ENCODE measurements around the gene USP22.

The USP22 gene

DNA sequence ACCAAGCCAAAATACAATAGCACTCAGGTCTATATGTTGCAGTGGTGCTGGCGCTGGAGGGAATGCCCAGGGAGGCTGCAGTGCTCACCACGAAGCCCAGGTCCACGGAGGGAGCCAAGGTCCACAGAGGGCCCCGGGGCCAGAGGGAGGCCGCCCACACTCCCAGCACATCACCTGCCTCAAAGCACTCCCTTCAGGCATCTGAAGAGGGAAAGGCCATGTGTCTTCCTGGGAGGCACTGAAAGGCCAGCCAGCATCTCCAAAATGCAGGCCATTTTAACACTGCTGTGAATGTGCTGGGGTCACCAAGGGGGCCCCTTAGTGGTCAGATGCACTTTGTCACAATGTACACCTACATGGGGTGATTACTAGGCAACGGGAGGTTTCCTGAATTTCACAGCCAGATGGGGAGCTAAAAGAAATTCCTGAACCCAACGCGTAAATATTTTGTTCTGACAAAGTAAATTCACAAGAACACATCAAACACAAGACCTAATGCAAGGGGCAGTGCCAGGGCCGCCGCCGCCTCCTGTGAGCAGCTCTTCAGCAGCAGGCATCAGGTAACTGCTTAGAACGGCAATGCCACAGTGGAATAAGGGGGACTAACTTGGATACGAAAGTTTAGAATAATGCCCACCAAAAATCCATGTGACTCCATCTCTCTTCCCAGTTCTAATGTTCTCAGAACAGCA is 42.8 kb downstream of the USP22 start:
- DNase-seq = no peak

- DNase-seq = no peak
Observed at GRCh38 chr17:20999044-20999573, 43.7 kb downstream of the USP22 start.

- DNase-seq = no peak
Observed at GRCh38 chr17:20998571-20999043, 44.2 kb downstream of the USP22 start.

DNA sequence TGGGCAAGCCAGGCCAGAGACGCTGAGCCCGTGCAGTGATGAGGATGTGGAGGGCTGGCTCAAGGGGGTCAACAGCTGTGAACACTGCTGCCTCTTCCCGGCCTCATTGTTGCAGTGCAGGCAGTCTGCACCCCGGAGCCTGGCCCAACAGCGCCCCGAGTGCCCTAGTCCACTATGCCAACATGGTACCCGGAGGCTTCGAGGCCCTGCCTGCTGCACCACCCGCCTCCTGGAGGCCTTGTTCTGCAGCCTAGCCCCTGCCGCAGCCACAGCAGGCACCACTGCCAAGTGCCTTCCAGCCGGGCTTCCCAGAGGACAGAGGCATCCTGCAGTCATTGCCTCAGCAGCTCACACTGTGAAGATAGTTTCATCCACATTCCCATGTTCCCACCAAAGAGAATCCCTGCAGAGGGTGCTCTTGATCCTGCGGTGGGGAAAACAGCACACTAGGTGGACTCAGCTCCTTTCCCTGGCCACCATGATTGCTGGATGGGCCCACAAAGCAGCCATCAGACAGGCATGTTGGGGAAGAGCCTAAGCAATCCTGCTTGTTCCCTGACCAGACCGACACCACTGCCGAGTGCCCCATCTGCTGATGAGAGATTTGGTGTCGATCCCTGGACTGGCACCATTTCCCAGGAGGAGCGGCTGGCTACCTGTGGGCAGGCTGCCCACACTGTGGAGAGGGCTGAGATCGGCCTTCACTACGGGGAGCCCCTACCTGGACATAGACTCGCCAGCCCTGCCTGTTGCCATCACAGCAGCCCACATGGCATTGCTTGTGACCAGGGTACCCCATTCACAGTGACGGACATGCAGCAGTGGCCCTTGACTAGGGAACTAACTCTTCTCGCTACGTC is 44.9 kb downstream of the USP22 start:
- DNase-seq = peak; percentile 33

GRCh38 chr17:20996724-20997615 is 45.8 kb downstream of the USP22 start:
- DNase-seq = no peak

GRCh38 chr17:20995873-20996723 is 46.7 kb downstream of the USP22 start:
- DNase-seq = no peak

DNA sequence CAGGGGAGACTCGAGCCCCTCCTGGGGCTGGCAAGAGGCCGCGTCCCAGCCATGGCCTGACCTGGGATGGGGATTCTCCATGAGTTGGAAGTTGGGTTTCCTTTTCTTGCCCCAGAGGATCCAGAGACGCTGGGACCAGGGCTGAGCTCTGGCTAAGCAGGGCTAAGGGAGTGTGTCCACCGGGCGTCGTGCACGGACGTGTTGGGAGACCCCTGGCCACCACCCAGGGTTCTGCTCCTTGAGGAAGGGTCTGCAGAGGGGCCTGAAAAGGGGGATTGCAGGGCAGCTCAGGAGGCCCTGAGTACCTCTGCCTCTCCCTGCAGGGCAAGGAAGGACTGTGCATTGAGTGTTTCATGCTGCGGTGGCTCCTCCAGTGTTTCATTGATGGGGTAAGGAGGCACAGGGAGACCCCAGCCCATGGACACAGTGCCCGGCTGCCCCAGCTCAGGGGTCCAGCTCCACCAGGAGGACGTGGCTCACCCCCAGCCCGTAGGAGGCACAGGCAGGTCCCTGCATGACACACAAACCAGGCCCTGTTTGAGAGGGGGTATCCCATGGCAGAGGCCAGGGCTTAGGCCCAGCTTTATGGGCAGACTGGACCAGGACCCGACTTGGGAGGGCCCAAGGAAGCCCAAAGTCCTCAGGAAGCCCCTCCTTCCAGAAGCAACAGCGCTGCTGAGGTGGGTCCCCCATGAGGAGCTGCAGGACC is 47.5 kb downstream of the USP22 start:
- no peak for DNase-seq

GRCh38 chr17:20994779-20995149 is 48.0 kb downstream of the USP22 start:
- no peak for DNase-seq

DNA sequence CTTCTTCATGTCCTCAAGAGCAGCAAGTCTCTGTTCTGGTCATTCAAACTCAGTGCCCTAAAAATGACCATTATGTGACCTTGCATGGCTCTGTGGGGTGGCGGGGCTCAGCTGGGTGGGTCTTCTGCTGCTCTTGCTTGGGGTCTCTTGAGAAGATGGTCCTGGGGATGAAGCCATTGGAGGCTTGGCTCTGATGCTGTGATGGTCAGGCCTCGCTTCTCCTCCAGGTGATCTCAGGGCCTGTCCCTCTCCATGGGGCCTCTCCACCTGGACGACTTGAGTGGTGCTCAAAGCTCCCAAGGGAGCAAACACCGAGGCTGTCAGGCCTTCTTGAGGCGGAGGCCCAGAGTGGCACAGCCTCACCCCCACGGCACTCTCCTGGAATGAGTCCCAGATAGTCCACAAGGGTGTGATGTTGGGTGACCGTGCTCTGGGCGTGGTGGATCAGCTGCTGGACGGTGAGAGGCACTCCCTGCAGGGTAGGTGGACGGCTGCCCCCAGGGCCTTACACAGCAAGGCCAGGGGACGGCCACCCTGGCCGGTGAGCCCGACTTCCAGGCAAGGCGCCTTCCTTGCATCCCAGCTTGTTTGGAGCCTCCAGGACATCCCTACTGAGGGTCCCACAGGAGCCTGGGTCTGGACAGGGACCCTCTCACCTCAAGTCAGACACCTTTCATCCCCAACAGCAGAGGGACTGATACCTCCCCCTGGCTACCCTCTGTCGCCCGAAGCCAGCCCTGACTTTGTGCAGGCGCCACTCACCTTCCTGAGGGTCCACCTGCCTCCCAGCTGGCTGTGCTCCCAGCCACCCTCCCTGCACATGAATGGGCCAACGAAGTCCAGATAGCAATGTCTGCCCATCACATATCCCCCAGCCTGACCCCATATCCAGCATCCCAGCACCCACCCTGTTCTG is 48.7 kb downstream of the USP22 start:
- no peak for DNase-seq

DNA sequence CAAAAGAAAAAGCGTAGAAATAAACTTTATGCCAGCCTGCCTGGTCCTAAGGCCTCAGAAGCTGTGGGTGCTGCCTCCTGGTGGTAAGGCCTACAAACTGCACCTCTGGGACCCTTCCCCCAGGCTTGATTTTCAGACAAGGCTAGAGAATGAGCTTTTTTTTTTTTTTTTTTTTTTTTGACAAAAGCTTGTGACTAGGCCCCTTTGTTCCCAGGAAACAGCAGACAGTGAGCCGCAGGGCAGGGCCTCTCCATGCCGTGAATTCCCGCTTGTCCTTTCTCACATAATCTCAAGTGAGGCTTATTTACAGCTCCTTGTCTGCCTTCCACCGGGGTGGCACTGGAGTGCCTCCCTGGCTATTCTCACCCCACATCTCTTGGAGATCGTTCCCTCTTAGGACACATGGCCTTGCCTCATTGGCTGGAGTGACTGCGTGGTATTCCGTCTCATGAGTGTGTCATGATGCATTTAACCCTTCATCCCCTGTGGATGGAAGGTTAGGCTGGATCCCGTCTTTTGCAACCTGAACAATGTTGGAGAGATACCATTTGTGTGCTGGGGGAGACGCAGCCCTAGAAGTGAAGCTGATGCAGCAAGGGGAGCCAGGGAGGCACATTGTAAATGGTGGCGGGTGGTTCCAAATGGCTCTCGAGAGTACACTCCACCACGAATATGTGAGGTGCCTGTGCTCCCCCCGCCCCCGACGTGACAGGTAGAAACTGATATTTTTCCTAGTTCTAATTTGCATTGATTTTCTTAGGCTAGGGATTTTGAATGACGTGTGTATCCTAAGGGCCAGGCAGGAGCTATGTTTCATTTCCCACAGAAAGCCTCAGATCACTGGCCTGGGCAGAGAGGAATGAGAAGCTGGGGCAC is 49.6 kb downstream of the USP22 start:
- peak; percentile 84 for DNase-seq

- DNase-seq = no peak
Observed at GRCh38 chr17:20992416-20992815, 50.4 kb downstream of the USP22 start.

DNA sequence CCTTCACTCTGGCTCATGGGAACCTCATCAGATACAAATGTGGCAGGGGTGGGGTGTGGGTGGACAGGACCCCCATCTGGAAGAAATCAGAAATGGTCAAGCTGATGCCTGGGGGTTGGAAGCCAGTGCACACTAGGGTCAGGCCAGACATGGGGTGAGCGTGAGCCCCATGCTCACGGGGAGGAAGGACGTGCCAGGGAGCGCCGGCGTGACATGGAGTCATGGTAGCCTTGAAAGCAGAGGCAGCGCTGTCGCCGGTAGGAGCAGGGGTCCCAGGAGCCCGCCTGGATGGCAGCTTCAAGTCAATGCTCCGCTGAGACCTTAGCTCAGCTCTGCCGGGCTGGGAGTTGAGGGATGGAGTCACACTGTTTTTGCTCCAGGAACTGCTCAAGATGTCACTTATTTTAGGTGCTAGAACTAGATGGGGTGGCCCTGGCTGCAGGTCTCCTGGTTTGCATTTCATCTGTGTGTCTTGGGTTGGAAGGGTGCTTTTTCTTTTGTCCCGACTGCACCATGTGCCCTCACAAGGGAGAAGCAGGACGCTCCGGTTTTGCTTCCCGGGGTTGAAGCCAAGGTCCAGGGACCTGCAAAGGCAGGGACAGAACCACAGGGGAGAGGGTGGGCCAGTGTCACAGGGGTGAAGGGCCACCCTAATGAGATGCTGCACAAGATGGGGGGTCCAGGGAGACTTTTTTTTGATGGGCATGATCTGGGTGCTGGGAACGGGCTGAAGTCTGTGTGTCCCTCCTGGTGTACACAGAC is 51.4 kb downstream of the USP22 start:
- no peak for DNase-seq

GRCh38 chr17:20989991-20990855 is 52.6 kb downstream of the USP22 start:
- DNase-seq = no peak

DNA sequence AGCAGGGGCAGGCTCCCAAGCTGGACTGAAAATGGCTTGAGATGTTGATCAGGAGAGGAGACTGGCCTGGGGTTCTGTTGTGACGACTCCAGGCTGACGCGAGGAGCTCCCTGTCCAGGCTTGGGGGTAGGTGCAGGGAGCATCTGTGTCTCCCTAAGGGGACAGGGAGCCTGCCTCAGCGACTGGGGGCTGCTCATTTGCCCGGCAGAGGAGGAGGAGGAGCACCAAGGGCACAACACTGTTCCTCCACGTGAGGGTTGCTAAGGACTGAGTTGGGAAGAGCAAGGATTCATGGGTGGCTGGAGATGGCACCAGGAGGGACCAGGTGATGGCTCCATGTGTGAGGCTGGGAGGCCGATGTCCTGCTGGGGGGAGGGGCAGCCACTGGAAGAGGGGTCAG is 53.3 kb downstream of the USP22 start:
- no peak for DNase-seq

GRCh38 chr17:20988896-20989295 is 53.9 kb downstream of the USP22 start:
- DNase-seq = no peak

- no peak for DNase-seq
Observed at GRCh38 chr17:20988001-20988636, 54.7 kb downstream of the USP22 start.

- DNase-seq = no peak
Observed at GRCh38 chr17:20987511-20987910, 55.3 kb downstream of the USP22 start.
